Suprapubic skin (tissue), 3 donors: Measurements from ENCODE around the gene NAALADL2.

ENCODE experiments used
- POLR2AphosphoS5 ChIP-seq, 3 donors: sonication (generic); formaldehyde crosslinking; IDR thresholded peaks; one replicate each; pipeline ENCODE4 v1.6.1; 2017; ENCODE audit warnings: antibody characterized with exemption in 3 of 3
- TF ChIP-seq, protein P1 (sequence below), 2 donors: fragments of 200-600 bp in 1 of 2; fragments of 450-650 bp in 1 of 2; sonication (generic) in 1 of 2; IDR thresholded peaks; one replicate each; pipeline ENCODE4 v1.5.1; 2016 to 2019; ENCODE audit warnings: antibody characterized with exemption in 2 of 2, mild to moderate bottlenecking in 1 of 2, moderate library complexity in 1 of 2

DNA sequence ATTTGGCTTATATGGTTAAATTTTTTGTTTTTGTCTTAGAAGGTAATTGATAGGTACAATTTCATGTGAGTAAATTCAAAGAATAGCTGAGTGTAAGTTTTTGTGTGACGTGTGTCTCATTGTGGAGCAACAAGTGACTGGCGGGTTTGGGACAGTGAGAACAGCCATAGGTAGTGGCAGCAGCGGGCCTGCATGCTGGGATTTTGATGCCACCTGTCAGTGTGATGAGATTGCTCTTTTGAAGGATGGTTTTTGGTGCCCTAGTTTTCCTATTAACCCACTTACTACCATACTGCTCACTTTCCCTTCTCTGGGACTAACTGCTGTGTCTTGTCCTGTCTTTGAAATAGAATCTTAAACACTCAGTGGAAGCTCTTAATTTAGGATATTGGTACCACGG is 522.6 kb downstream of the NAALADL2 start:
- TF ChIP-seq POLR2AphosphoS5 (IDR thresholded peaks at IDR 0.05): no peak
- TF ChIP-seq, protein P1, sequence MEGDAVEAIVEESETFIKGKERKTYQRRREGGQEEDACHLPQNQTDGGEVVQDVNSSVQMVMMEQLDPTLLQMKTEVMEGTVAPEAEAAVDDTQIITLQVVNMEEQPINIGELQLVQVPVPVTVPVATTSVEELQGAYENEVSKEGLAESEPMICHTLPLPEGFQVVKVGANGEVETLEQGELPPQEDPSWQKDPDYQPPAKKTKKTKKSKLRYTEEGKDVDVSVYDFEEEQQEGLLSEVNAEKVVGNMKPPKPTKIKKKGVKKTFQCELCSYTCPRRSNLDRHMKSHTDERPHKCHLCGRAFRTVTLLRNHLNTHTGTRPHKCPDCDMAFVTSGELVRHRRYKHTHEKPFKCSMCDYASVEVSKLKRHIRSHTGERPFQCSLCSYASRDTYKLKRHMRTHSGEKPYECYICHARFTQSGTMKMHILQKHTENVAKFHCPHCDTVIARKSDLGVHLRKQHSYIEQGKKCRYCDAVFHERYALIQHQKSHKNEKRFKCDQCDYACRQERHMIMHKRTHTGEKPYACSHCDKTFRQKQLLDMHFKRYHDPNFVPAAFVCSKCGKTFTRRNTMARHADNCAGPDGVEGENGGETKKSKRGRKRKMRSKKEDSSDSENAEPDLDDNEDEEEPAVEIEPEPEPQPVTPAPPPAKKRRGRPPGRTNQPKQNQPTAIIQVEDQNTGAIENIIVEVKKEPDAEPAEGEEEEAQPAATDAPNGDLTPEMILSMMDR (IDR thresholded peaks at IDR 0.05): no peak
